HepG2 (cell line): ENCODE data around the gene BEND4. TPM values are rescaled to one million over a fixed set of nuclear protein-coding genes. Genes with fewer than 3 reads are reported as not detected.

Experiments used
- ATAC-seq: fragments of 200-7000 bp; cut with Tn5 transposase; 3 replicates; pipeline ENCODE4 v1.9.1; 2020; ENCODE audit warnings: mild to moderate bottlenecking, moderate library complexity
- BruUV-seq: library from RNA; stranded (reverse); fragments of 400-500 nt; replicated peaks from 2 replicates; lab custom pipeline; 2021; lab: Mats Ljungman, UMichigan
- CTCF ChIA-PET: fragments of 300-600 bp; formaldehyde crosslinking; extraction: SDS; loops from one replicate; lab custom pipeline; 2021; ENCODE audit warnings: low total read pairs, inconsistent platforms, low intra/inter-chr PET ratio; lab: Yijun Ruan, JAX
- POLR2A ChIA-PET: fragments of 350-600 bp; sonication (Branson Sonifier 250); formaldehyde crosslinking; loops from one replicate; lab custom pipeline; 2020; ENCODE audit warnings: antibody characterized with exemption, inconsistent platforms; lab: Yijun Ruan, JAX
- DNase-seq: peaks from one replicate; pipeline ENCODE4 v3.0.0-alpha.2; 2015; ENCODE audit warnings: low spot score
- FAIRE-seq: peaks from 3 replicates; lab custom pipeline; 2011; peaks lifted over from hg19 to GRCh38; lab: Jason Lieb, UNC
- H2AFZ ChIP-seq: one replicate; pipeline ENCODE4 v1.6.1; 2011; ENCODE audit warnings: low read length, inconsistent platforms
- H3K27ac ChIP-seq: fragments of 300-600 bp; 3 replicates; pipeline ENCODE4 v1.8.0; 2011; ENCODE audit warnings: mixed run types, mild to moderate bottlenecking, mixed read lengths, low read length, inconsistent platforms; ENCODE audit not compliant: insufficient read depth; ENCODE audit errors: extremely low read length
- H3K27me3 ChIP-seq, 2 experiments: fragments of 200-600 bp in 1 of 2; 2 replicates in 1 of 2; 3 replicates in 1 of 2; pipeline versions ENCODE4 v1.6.0 to v1.8.0; 2011; ENCODE audit warnings: low read length in 2 of 2, mild to moderate bottlenecking in 2 of 2, moderate library complexity in 2 of 2, inconsistent platforms in 1 of 2; ENCODE audit not compliant: insufficient read depth in 2 of 2, control insufficient read depth in 1 of 2
- H3K36me3 ChIP-seq, 2 experiments: fragments of 200-600 bp in 1 of 2; replicated peaks in 1 of 2; 2 replicates in 1 of 2; 3 replicates in 1 of 2; pipeline versions ENCODE4 v1.5.1 to v1.8.0; 2011; ENCODE audit warnings: low read length in 2 of 2, inconsistent platforms in 1 of 2; ENCODE audit not compliant: insufficient read depth in 2 of 2, control insufficient read depth in 1 of 2
- H3K4me1 ChIP-seq: 2 replicates; pipeline ENCODE4 v1.5.1; 2012; ENCODE audit warnings: low read length, inconsistent platforms; ENCODE audit not compliant: insufficient read depth
- H3K4me2 ChIP-seq: 2 replicates; pipeline ENCODE4 v1.6.0; 2011; ENCODE audit warnings: low read depth, low read length, inconsistent platforms
- H3K4me3 ChIP-seq, 3 experiments: fragments of 200-600 bp in 1 of 3; sonication (generic), shearing (Covaris generic) in 1 of 3; replicated peaks in 1 of 3; 2 replicates each; pipeline ENCODE4 v1.5.1; 2011 to 2016; ENCODE audit warnings: low read length in 3 of 3, inconsistent platforms in 2 of 3, low read depth in 2 of 3, mild to moderate bottlenecking in 2 of 3, control low read depth in 1 of 3, mixed read lengths in 1 of 3; ENCODE audit not compliant: insufficient read depth in 1 of 3
- H3K79me2 ChIP-seq: one replicate; pipeline ENCODE4 v1.6.1; 2011; ENCODE audit warnings: low read length, inconsistent platforms; ENCODE audit not compliant: insufficient read depth
- H3K9ac ChIP-seq: 2 replicates; pipeline ENCODE4 v1.6.0; 2011; ENCODE audit warnings: mild to moderate bottlenecking, low read depth, low read length, inconsistent platforms; ENCODE audit not compliant: insufficient read depth
- H3K9me3 ChIP-seq: 2 replicates; pipeline ENCODE4 v1.5.1; 2012; ENCODE audit warnings: mild to moderate bottlenecking, low read length
- H4K20me1 ChIP-seq: 2 replicates; pipeline ENCODE4 v1.6.0; 2011; ENCODE audit warnings: inconsistent platforms, mild to moderate bottlenecking, low read length, moderate library complexity; ENCODE audit not compliant: insufficient read depth
- GABPA ChIP-seq, 2 experiments: IDR thresholded peaks; 2 replicates each; pipeline ENCODE4 v1.6.1; 2011 to 2016; ENCODE audit warnings: low read depth in 2 of 2, low read length in 1 of 2, missing biosample characterization in 1 of 2, missing genetic modification characterization in 1 of 2
- HMG20A ChIP-seq: IDR thresholded peaks from 2 replicates; pipeline ENCODE4 v1.6.1; 2016; ENCODE audit warnings: borderline replicate concordance
- PHF21A ChIP-seq: sonication (generic); formaldehyde crosslinking; IDR thresholded peaks from 2 replicates; pipeline ENCODE4 v1.5.0; 2020; ENCODE audit warnings: mild to moderate bottlenecking, missing genetic modification reagents
- ZNF616 ChIP-seq: sonication (generic); formaldehyde crosslinking; IDR thresholded peaks from 2 replicates; pipeline ENCODE4 v1.5.0; 2020; ENCODE audit warnings: low read depth, mild to moderate bottlenecking, missing genetic modification reagents
- WGBS: methylation state at CpG from one replicate; pipeline ENCODE4 v1.1.6; 2017; ENCODE audit warnings: low lambda C conversion rate; 5-methylcytosine and 5-hydroxymethylcytosine counted together
- in situ Hi-C: cut with HindIII; loops from 2 replicates; pipeline ENCODE4 v1.10.0; 2017; ENCODE audit warnings: low pct_unique_long_range_greater_than_20kb; ENCODE audit not compliant: extremely low pct_ligation_motif_present
- intact Hi-C: fragments of 100-400 bp; cut with micrococcal nuclease; formaldehyde crosslinking; loops from one replicate; pipeline ENCODE4 v1.10.0; 2022; ENCODE audit not compliant: unreplicated experiment
- polyA plus RNA-seq, 8 experiments: library from polyadenylated mRNA; depleted of rRNA in 3 of 8; stranded (reverse) in 7 of 8; unstranded in 1 of 8; fragments of >200 nt; fragmentation: Illumina TruSeq in 4 of 8; extraction: Trizol in 4 of 8; gene quantifications; 2 replicates each; pipeline versions ENCODE4 v1.2.1 to v1.2.3, GENCODE V29; 2011 to 2016; ENCODE audit warnings: low read depth in 4 of 8, missing spikeins in 1 of 8, mixed read lengths in 1 of 8; ENCODE audit not compliant: insufficient read depth in 1 of 8
- total RNA-seq, 5 experiments: library from RNA; depleted of rRNA; stranded (reverse); fragments of >200 nt; fragmentation: Illumina TruSeq; extraction: Trizol; gene quantifications; 2 replicates each; pipeline ENCODE4 v1.2.3, GENCODE V29; 2016; ENCODE audit warnings: low read depth in 1 of 5
- TF ChIP-seq, protein P1 (sequence below): sonication (generic); formaldehyde crosslinking; IDR thresholded peaks from 2 replicates; pipeline ENCODE4 v1.8.0; 2022; ENCODE audit warnings: low read depth, missing genetic modification reagents

BEND4 gene
- total and polyA plus RNA-seq, 2 of the 13 experiments (the other 11 are each of a cell fraction or from before 2014, with no cell fraction given): not detected

DNA sequence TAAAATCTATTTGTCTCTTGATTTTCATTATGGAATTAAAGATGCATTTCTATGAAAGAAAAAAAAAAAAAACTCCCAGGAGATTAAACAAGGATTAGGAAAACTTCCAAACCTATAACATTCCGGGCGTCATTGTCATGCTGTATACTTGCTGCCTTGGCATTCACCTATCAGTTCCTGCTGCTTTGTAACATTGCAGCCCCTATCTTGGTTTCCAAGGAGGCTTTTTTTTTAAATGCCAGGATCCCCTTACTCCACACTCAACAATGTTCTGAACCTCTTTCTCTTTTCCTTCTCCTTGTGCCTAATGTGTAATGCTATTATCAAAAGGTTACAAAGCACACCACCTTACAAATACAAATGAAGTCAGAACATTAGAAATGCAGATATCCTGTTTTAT lies 20.5 kb upstream of the BEND4 start:
- H4K20me1 ChIP-seq: no peaks in the 10 kb centered on the region
- no peak overlapping the region for H3K4me2 ChIP-seq
- ATAC-seq: no peak
- H3K9ac ChIP-seq: no peak overlapping the region
- no peak for TF ChIP-seq HMG20A (CRISPR knock-in tag)
- TF ChIP-seq GABPA (IDR thresholded peaks at IDR 0.05; ENCODE audit: low read depth, low read length): no peak
- no peak for TF ChIP-seq GABPA (CRISPR knock-in tag; IDR thresholded peaks at IDR 0.05; ENCODE audit: low read depth)
- no peak for TF ChIP-seq PHF21A (CRISPR knock-in tag)
- FAIRE-seq: no peak
- no peak overlapping the region for H3K4me3 ChIP-seq
- H3K36me3 ChIP-seq: no peaks in the 10 kb centered on the region
- ChIA-PET CTCF (no interaction called here), POLR2A (no interaction called here)
- 38% methylated on average over 2 of the region's 2 CpGs for WGBS
- H3K79me2 ChIP-seq: no peaks in the 10 kb centered on the region
- H2AFZ ChIP-seq: no peak overlapping the region
- no peaks in the 10 kb centered on the region for H3K27me3 ChIP-seq
- no peaks in the 10 kb centered on the region for H3K9me3 ChIP-seq
- BruUV-seq: no TSS peak
- no peaks in the 10 kb centered on the region for H3K4me1 ChIP-seq
- intact Hi-C loops (no loop called here), in situ Hi-C loops (no loop called here)
- no peak for DNase-seq
- no peak overlapping the region for H3K27ac ChIP-seq

DNA sequence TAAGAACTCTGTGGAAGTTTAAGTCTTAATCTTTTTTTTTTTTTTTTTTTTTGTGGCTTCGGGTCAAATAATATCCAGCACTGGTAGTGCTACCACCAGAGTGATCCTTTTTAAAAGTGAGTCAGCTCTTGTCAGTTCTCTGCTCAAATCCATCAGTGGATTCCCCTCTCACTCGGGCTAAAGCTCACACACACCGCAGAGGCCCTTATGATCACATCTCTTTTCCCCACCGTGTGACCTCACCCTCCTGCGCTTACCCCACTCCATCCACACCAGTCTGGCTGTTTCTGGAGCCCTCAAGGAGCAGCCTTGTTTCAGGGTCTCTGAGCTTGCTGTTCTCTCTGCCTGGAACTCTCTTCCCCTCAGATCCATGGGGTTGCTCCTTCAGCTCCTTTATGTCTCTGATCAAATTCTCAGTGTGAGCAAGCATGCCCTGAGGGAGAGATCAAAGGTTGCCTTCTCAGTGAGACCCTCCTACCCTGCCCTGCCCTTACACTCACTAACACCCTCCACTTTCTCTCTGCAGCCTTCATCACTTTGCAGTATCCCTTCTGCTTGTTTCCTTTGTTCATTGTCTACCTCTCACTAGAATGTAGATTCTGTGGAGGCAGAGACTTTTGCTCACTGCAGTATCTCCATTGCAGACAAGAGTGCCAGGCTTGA lies 19.8 kb upstream of the BEND4 start:
- no peak for FAIRE-seq
- no TSS peak for BruUV-seq
- Histone ChIP-seq H4K20me1 (no peaks in the 10 kb centered on the region), H3K4me1 (no peaks in the 10 kb centered on the region), H3K4me2 (no peak overlapping the region), H2AFZ (no peak overlapping the region), H3K79me2 (no peaks in the 10 kb centered on the region), H3K9ac (no peak overlapping the region), H3K27ac (no peak overlapping the region), H3K27me3 (no peaks in the 10 kb centered on the region), H3K36me3 (no peaks in the 10 kb centered on the region), H3K4me3 (no peak overlapping the region), H3K9me3 (no peaks in the 10 kb centered on the region)
- ATAC-seq: no peak
- ChIA-PET CTCF (no interaction called here), POLR2A (no interaction called here)
- DNase-seq: no peak
- TF ChIP-seq ZNF616 (CRISPR knock-in tag): no peak
- TF ChIP-seq, protein P1, sequence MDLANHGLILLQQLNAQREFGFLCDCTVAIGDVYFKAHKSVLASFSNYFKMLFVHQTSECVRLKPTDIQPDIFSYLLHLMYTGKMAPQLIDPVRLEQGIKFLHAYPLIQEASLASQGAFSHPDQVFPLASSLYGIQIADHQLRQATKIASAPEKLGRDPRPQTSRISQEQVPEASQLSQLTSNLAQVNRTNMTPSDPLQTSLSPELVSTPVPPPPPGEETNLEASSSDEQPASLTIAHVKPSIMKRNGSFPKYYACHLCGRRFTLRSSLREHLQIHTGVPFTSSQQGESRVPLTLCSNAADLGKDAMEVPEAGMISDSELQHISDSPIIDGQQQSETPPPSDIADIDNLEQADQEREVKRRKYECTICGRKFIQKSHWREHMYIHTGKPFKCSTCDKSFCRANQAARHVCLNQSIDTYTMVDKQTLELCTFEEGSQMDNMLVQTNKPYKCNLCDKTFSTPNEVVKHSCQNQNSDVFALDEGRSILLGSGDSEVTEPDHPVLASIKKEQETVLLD (CRISPR knock-in tag): no peak
- in situ Hi-C loops: no loop called here
- intact Hi-C loops: no loop called here
- 26% methylated on average over 5 of the region's 5 CpGs for WGBS
